SIG-M5 treated with dmso at 0.1 percent for 504 hours (cell line): Measurements from ENCODE around the gene CNTNAP2.
"Not testable (repeated sequence)": the region's sequence is repeated elsewhere in the genome, so short reads cannot be mapped to it uniquely, and the experiment has no call there.

Source experiments
- DNase-seq: peaks from one replicate; lab custom pipeline; 2025; ENCODE audit not compliant: unreplicated experiment; lab: John Stamatoyannopoulos, UW

CNTNAP2 gene

DNA sequence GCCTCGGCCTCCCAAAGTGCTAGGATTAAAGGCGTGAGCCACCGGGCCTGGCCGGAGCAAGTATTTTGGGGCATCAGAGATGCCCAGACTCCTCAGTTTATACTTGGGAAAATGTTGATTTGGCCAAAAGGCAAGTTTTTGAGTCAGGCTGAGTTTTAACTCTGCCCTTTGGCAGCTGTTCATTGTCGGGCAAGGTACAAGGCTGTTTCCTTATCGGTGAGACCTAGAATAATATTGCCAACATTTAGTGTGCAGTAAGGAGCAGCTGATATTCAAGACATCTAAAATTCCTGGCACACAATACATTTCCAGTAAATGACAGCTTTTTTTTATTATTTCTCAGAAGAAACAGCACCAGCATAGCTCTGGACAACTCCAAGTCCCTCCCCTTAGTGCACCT is 2326.3 kb downstream of the CNTNAP2 start:
- no peak for DNase-seq

DNA sequence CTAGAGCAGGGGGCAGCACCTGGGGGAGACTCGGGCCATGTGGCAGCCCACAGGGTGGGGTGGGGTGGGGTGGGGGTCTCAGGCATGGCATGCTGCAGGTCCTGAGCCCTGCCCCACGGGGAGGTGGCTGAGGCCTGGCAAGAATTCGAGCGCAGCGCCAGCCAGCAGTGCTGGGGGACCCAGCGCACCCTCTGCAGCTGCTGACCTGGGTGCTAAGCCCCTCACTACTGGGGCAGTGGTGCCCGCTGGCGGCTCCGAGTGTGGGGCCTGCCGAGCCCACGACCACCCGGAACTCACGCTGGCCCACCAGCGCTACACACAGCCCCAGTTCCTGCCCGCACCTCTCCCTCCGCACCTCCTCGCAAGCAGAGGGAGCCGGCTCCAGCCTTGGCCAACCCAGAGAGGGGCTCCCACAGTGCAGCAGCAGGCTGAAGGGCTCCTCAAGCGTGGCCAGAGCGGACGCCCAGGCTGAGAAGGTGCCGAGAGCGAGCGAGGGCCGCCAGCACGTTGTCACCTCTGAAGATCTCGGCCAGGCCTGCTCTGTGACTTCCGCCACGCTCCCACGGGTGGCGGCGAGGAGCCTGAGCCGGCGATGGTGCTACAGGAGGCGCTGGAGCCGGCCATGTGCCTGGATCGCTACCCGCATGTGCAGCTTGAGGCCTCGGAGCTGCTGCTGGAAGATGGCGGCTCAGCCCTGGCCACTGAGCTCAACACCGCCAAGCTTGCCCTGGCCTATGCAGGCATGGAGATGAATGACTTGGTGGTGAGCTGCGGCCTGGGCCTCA is 2328.9 kb downstream of the CNTNAP2 start:
- no peak for DNase-seq

DNA sequence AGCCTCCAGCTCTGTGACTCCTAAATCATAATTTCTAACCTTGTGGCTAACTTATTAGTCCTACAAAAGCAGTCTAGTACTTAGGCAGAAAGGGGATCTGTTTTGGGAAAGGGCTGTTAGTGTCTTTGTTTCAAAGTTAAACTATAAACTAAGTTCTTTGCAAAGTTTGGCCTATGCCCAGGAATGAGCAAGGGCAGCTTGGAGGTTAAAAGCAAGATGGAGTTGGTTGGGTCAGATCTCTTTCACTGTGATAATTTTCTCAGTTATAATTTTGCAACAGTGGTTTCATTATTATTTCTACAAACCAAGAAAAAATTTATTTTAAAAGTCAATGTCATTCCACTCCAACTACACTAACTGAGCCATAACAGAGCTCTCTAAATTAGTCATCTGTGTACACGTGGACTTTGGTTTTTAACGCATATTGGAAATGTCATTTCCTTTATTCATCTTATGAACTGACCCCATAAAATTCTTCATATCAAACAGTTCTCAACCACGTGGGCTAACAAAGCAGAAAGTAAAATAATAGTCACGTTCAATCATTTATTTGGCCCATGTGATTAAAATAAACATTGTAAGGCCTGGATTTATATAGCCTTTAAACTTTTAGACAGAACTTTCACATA is 2330.7 kb downstream of the CNTNAP2 start:
- DNase-seq, result no peak

DNA sequence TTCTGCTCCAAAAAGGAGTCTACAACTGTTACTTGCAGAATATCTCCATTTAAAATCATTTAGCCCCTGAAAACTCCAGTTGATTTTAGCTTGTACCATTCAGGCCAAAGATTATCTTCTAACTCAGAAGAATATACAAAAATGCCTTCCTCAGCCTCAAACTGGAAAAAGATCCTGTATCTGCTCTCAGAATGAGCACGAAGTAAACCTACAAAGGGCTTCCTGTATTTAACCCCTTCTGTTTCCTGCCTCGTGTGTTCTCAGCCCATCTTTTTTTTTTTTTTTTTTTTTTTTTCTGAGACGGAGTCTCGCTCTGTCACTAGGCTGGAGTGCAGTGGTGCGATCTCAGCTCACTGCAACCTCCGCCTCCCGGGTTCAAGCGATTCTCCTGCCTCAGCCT is 2334.9 kb downstream of the CNTNAP2 start:
- DNase-seq, result not testable (repeated sequence)

DNA sequence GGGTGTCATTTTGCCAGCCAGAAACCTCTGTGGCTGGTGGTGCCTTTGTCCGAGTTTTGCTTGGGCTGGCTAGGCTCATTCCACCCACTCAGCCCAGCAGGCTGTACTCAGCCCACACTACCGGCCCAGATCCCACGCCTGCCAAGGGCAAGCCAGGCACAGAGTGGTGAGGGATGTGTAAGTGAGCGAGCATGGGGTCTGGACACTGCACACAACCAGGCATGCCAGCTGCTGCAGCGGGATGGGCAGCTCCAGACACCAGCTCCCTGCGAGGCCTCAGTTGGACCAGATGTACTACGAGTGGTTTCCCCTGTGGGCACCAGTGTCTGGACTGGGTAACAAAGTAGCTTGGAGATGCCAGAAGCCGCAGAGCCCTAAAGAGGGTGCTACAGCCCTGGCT is 2339.8 kb downstream of the CNTNAP2 start:
- DNase-seq, result no peak

DNA sequence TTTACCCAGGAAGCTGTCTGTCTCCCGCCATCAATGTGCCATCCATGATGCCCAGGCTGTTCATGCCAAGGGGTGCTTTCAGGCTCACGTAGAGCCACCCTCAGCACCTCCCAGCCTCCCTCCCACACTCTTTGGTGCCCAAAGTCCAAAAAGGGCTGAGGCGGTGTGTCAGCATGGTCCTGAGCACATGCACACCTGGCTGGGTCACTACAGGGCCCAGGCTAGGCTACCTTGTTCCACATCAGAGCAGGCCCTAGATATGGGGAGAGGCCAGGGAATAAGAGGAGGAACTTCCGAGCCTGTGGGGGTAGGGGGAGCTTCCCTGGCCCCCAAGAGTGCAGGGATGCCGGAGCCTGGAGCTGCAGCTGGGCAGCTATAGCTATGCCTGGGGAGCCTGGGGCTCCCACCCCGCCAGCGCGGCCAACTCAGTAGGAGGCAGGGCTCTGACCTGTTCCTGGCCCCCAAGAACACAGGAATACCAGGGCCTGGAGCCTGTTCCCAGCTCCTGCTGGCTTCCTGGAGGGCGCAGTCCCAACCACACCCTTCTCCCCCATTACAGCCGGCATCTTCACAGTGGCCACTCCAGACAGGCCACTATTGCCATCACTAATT is 2340.8 kb downstream of the CNTNAP2 start:
- no peak for DNase-seq

DNA sequence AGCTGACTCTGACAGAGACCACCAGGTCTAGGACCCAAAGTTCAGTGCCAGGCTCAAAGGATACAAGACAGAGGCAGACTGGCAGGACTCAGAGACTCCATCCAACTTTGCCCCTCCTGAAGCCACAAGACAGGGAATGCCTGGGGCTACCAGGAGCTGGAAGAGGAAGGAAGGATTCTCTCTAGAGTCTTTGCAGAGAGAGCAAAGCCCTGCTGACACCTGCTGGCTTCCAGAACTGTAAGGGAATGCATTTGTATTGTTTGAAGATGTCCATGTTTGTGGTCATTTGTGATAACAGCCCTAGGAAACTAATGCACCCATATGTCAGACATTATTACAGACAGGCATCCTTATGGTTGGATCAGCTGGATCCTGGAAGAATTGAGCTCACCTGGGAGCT is 2341.7 kb downstream of the CNTNAP2 start:
- no peak for DNase-seq

DNA sequence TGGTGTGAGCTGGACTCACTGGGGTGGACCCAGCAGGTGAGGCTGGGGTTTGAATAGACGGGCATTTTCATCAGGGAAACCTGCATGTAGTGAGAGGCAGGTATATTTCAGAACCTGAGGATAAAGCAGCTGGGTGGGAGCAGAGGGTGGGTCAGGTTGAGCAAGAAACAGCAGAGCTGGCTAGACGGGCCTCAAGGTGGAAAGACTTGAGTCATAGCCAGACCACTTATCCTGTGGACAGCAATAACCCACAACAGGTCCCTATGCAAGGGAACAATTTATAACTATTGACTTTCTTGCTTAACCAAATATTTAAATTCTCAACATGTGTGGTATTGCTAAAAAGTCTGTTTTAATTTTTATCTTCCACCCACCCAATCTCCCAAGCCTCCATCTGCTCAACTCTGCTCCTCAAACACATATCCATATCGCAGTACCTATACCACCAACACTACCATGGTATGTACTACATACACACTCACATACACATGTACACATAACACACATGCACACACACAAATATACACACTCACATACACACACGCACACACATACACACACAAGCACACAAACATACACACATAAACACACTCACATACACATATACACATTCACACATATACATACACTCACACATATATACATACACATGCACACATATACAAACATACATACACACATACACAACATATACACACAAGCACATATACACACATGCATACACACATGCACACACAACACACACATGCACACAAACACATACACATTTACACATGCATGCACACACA is 2345.0 kb downstream of the CNTNAP2 start:
- no peak for DNase-seq

DNA sequence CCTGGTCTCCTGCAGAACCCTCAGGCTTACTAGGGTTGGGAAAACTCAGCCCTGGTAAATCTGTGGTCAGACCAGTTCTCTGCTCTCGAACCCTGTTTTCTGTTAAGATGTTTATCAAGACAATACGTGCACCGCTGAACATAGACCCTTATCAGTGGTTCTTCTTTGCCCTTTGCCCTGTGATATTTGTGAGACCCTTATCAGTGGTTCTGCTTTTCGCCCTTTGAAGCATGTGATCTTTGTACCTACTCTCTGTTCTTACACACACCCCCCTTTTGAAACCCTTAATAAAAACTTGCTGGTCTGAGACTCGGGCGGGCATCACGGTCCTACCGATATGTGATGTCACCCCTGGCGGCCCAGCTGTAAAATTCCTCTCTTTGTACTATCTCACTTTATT is 2346.2 kb downstream of the CNTNAP2 start:
- DNase-seq, result not testable (repeated sequence)

DNA sequence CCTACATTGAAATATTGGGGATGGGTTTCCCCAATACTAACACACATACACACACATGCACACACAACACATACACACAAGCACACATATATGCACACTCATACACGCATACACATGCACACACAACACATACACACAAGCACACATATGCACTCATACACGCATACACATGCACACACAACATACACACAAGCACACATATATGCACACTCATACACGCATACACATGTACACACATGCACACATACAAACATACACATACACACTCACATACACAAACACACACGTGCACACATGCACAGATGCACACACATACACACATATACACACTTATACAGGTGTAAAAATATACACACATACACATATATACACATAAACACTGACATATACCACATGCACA is 2346.6 kb downstream of the CNTNAP2 start:
- no peak for DNase-seq

DNA sequence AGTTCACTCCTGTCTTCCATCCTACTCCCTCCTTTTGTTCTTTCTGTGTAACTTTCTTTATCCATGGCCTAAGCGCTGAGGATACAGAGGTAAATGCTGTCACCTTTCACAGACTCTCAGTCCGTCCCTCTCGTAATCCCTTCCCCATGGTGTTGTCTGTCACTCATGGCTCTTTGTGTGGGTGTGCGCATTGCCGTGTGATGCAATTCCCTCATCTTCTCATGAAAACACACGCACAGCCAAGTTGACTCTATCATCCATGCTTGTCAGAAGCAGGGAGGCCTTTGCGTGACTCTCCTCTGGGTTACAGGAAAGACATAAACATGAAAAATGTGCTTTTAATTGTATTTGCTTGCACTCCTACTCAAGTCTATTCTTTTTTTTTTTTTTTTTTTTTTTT is 2348.3 kb downstream of the CNTNAP2 start:
- no peak for DNase-seq

DNA sequence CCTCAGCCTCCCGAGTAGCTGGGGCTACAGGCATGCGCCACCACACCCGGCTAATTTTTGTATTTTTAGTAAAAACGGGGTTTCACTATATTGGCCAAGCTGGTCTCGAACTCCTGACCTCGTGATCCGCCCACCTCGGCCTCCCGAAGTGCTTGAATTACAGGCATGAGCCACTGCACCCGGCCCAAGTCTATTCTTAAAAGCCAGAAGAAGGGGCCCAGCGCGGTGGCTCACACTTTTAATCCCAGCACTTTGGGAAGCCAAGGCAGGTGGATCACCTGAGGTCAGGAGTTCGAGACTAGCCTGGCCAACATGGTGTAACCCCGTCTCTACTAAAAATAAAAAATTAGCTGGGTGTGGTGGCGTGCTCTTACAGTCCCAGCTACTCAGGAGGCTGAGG is 2348.8 kb downstream of the CNTNAP2 start:
- DNase-seq, result not testable (repeated sequence)

DNA sequence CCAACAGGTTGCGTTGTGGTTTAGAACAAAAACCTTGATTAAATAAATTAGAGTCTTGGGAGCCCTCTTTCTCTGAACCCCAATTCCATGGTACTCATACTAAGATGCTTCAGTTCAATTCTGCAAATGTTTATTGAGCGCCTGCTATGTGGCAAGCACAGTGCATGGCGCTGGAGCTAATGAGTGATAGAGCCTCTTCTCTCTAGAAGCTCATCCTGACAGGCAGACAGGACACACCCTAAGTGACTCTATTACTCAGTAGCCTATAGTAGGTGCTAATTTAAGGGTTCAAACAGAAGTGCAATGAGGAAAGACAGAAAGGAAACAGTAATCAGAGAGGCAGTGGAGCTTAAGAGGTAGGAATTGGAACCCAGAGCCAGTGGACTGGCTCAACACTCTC is 2349.5 kb downstream of the CNTNAP2 start:
- DNase-seq, result no peak

DNA sequence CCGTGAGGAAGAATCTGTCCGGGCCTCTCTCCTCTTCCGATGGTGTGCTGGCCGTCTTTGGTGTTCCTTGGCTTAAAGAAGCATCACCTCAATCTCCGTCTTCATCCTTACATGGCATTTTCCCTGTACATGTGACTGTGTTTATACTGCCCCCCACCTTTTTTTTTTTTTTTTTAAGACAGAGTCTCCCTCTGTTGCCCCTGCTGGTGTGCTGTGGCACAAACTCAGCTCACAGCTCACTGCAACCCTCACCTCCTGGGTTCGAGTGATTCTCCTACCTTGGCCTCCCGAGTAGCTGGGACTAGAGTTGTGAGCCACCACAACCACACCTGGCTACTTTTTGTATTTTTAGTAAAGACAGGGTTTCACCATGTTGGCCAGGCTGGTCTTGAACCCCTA is 2352.1 kb downstream of the CNTNAP2 start:
- no peak for DNase-seq
